ENCODE data around the gene RNF217. TPM values are rescaled to one million over a fixed set of nuclear protein-coding genes. Genes with fewer than 3 reads are reported as not detected.

The RNF217 gene
- total and polyA plus RNA-seq, 10 of the 15 experiments (the other 5 are each of a cell fraction or from before 2014, with no cell fraction given): under 0.01 to 11.7 (median 0.04) TPM; not detected in 3

- CTCF ChIA-PET: no interaction called here
- SMC1A ChIA-PET (ENCODE audit: uncharacterized antibody, unreplicated experiment): no interaction called here
- Histone ChIP-seq H2AFZ (ENCODE audit: control insufficient read depth, low read depth, low read length) (no peak overlapping the region), H3K79me2 (ENCODE audit: control insufficient read depth, insufficient read depth, low read length) (no peaks in the 10 kb centered on the region), H3K4me3 (no peak overlapping the region), H4K20me1 (ENCODE audit: control insufficient read depth, insufficient read depth) (no peaks in the 10 kb centered on the region), H3K4me1 (ENCODE audit: control insufficient read depth, insufficient read depth, low read length) (no peaks in the 10 kb centered on the region), H3K4me2 (ENCODE audit: control insufficient read depth, insufficient read depth) (no peak overlapping the region), H3K27me3 (replicated peaks in 1 of 2; ENCODE audit: control insufficient read depth in 2 of 2, insufficient read depth in 2 of 2, low read length in 1 of 2) (no peaks in the 10 kb centered on the region), H3K27ac (ENCODE audit: control insufficient read depth, insufficient read depth) (no peak overlapping the region), H3K9ac (ENCODE audit: control insufficient read depth, insufficient read depth, low read length) (no peak overlapping the region), H3K9me3 (replicated peaks; ENCODE audit: control insufficient read depth, insufficient read depth, low read length) (no peaks in the 10 kb centered on the region), H3K36me3 (ENCODE audit: control insufficient read depth in 2 of 2, insufficient read depth in 2 of 2, low read length in 1 of 2) (no peaks in the 10 kb centered on the region)
- no TSS peak for BruUV-seq (replicated peaks)
- intact Hi-C loops (cut with micrococcal nuclease; ENCODE audit: unreplicated experiment) (no loop called here), in situ Hi-C loops (cut with MboI) (no loop called here)
- RAD21 ChIA-PET (ENCODE audit: unreplicated experiment): no interaction called here
- DNase-seq (ENCODE audit: low read depth, low spot score) (no peak), ATAC-seq (no peak), FAIRE-seq (no peak)
- POLR2A ChIA-PET: no interaction called here
- TF ChIP-seq SREBF2 (IDR thresholded peaks at IDR 0.05; ENCODE audit: low read length) (no peak), BRCA1 (IDR thresholded peaks at IDR 0.05; ENCODE audit: low read depth, low read length) (no peak), CHD4 (IDR thresholded peaks at IDR 0.05) (no peak), MEF2A (IDR thresholded peaks at IDR 0.05; ENCODE audit: insufficient read depth, low read depth, low read length) (no peak), TCF3 (IDR thresholded peaks at IDR 0.05; ENCODE audit: borderline replicate concordance, insufficient read depth, low read depth, low read length) (no peak), SIN3A (IDR thresholded peaks at IDR 0.05; ENCODE audit: low read depth, low read length) (no peak), NRF1 (conservative IDR thresholded peaks at IDR 0.05; ENCODE audit: low read depth, low read length) (no peak), TARDBP (IDR thresholded peaks at IDR 0.05; ENCODE audit: borderline replicate concordance) (no peak), POLR2A (IDR thresholded peaks at IDR 0.05; ENCODE audit: low read depth, low read length) (no peak), JUND (IDR thresholded peaks at IDR 0.05; ENCODE audit: low read depth, low read length) (no peak), TAF1 (IDR thresholded peaks at IDR 0.05; ENCODE audit: borderline replicate concordance, low read depth, low read length) (no peak)
- TF ChIP-seq, protein P1, sequence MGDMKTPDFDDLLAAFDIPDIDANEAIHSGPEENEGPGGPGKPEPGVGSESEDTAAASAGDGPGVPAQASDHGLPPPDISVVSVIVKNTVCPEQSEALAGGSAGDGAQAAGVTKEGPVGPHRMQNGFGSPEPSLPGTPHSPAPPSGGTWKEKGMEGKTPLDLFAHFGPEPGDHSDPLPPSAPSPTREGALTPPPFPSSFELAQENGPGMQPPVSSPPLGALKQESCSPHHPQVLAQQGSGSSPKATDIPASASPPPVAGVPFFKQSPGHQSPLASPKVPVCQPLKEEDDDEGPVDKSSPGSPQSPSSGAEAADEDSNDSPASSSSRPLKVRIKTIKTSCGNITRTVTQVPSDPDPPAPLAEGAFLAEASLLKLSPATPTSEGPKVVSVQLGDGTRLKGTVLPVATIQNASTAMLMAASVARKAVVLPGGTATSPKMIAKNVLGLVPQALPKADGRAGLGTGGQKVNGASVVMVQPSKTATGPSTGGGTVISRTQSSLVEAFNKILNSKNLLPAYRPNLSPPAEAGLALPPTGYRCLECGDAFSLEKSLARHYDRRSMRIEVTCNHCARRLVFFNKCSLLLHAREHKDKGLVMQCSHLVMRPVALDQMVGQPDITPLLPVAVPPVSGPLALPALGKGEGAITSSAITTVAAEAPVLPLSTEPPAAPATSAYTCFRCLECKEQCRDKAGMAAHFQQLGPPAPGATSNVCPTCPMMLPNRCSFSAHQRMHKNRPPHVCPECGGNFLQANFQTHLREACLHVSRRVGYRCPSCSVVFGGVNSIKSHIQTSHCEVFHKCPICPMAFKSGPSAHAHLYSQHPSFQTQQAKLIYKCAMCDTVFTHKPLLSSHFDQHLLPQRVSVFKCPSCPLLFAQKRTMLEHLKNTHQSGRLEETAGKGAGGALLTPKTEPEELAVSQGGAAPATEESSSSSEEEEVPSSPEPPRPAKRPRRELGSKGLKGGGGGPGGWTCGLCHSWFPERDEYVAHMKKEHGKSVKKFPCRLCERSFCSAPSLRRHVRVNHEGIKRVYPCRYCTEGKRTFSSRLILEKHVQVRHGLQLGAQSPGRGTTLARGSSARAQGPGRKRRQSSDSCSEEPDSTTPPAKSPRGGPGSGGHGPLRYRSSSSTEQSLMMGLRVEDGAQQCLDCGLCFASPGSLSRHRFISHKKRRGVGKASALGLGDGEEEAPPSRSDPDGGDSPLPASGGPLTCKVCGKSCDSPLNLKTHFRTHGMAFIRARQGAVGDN (IDR thresholded peaks at IDR 0.05): no peak
- TF ChIP-seq, protein P2, sequence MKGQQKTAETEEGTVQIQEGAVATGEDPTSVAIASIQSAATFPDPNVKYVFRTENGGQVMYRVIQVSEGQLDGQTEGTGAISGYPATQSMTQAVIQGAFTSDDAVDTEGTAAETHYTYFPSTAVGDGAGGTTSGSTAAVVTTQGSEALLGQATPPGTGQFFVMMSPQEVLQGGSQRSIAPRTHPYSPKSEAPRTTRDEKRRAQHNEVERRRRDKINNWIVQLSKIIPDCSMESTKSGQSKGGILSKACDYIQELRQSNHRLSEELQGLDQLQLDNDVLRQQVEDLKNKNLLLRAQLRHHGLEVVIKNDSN (IDR thresholded peaks at IDR 0.05; ENCODE audit: borderline replicate concordance, extremely low read length, insufficient read depth, low read depth, low read length): no peak
- WGBS (ENCODE audit: insufficient coverage, insufficient replicate concordance, low lambda C conversion rate, missing lambda C conversion rate): 23% methylated on average over 2 of the region's 2 CpGs
Measured at GRCh38 chr6:125044667-125045066, 82.4 kb downstream of the RNF217 start.
